Naive thymus-derived CD4-positive, alpha-beta T cell (primary cell): ENCODE data around the gene STARD3NL. TPM values are rescaled to one million over a fixed set of nuclear protein-coding genes. Genes with fewer than 3 reads are reported as not detected.
A peak's percentile ranks its signal among the peaks of the same experiment; 100 is the strongest.
"Not testable (repeated sequence)": the region's sequence is repeated elsewhere in the genome, so short reads cannot be mapped to it uniquely, and the experiment has no call there.

Source experiments
- ATAC-seq: fragments of 150-1000 bp; cut with Tn5 transposase; 2 replicates; pipeline ENCODE4 v1.10.0; 2021; ENCODE audit warnings: mild to moderate bottlenecking, moderate library complexity
- CTCF ChIA-PET: fragments of 350-600 bp; sonication (Branson Sonifier 250); formaldehyde crosslinking; loops from one replicate; lab custom pipeline; 2021; ENCODE audit warnings: antibody characterized with exemption; lab: Charles Lee
- POLR2A ChIA-PET: fragments of 350-600 bp; sonication (Branson Sonifier 250); formaldehyde crosslinking; loops from one replicate; lab custom pipeline; 2021; ENCODE audit warnings: antibody characterized with exemption, inconsistent platforms; lab: Charles Lee
- DNase-seq, 9 donors: peaks; one replicate each; pipeline versions ENCODE4 v3.0.0 to v3.0.0-alpha.2; 2020 to 2022; ENCODE audit warnings: mixed read lengths in 1 of 9
- H3K27ac ChIP-seq: one replicate; pipeline ENCODE4 v1.7.0; 2013; ENCODE audit warnings: mild to moderate bottlenecking, low read depth, low read length, moderate library complexity
- H3K27me3 ChIP-seq, 2 donors: one replicate each; pipeline ENCODE4 v1.7.0; 2013; ENCODE audit warnings: low read length in 2 of 2, mild to moderate bottlenecking in 2 of 2, moderate library complexity in 2 of 2; ENCODE audit not compliant: control insufficient read depth in 2 of 2, insufficient read depth in 2 of 2
- H3K36me3 ChIP-seq, 3 experiments: 1 replicate in 2 of 3; 2 replicates in 1 of 3; pipeline ENCODE4 v1.7.0; 2013; ENCODE audit warnings: low read length in 3 of 3, mild to moderate bottlenecking in 3 of 3, moderate library complexity in 1 of 3; ENCODE audit not compliant: insufficient read depth in 3 of 3, control insufficient read depth in 2 of 3
- H3K4me1 ChIP-seq, 2 donors: one replicate each; pipeline ENCODE4 v1.7.0; 2013; ENCODE audit warnings: low read length in 2 of 2, mild to moderate bottlenecking in 2 of 2, moderate library complexity in 1 of 2; ENCODE audit not compliant: control insufficient read depth in 2 of 2, insufficient read depth in 2 of 2
- H3K4me3 ChIP-seq: 2 replicates; pipeline ENCODE4 v1.7.0; 2013; ENCODE audit warnings: mild to moderate bottlenecking, low read length
- H3K9me3 ChIP-seq, 3 experiments: 1 replicate in 2 of 3; 2 replicates in 1 of 3; pipeline ENCODE4 v1.7.0; 2013; ENCODE audit warnings: low read length in 3 of 3; ENCODE audit not compliant: control insufficient read depth in 2 of 3
- H3K27ac Mint-ChIP-seq, 9 donors: one replicate each; pipeline ENCODE4 v1.8.0; 2020 to 2022; ENCODE audit warnings: mixed read lengths in 9 of 9, mild to moderate bottlenecking in 8 of 9, moderate library complexity in 5 of 9, inconsistent platforms in 2 of 9
- H3K27me3 Mint-ChIP-seq, 5 donors: one replicate each; pipeline ENCODE4 v1.8.0; 2021 to 2022; ENCODE audit warnings: mixed read lengths in 5 of 5, mild to moderate bottlenecking in 1 of 5
- H3K36me3 Mint-ChIP-seq, 5 donors: one replicate each; pipeline ENCODE4 v1.8.0; 2020 to 2022; ENCODE audit warnings: mixed read lengths in 5 of 5, mild to moderate bottlenecking in 3 of 5, inconsistent platforms in 1 of 5
- H3K4me1 Mint-ChIP-seq, 7 donors: one replicate each; pipeline ENCODE4 v1.8.0; 2020 to 2022; ENCODE audit warnings: mixed read lengths in 7 of 7, mild to moderate bottlenecking in 3 of 7, inconsistent platforms in 1 of 7
- H3K4me3 Mint-ChIP-seq, 10 donors: one replicate each; pipeline ENCODE4 v1.8.0; 2020 to 2022; ENCODE audit warnings: mild to moderate bottlenecking in 10 of 10, mixed read lengths in 10 of 10, moderate library complexity in 6 of 10, inconsistent platforms in 2 of 10
- H3K9me3 Mint-ChIP-seq, 11 donors: one replicate each; pipeline ENCODE4 v1.8.0; 2020 to 2022; ENCODE audit warnings: mixed read lengths in 11 of 11, mild to moderate bottlenecking in 4 of 11, inconsistent platforms in 1 of 11, moderate library complexity in 1 of 11
- intact Hi-C, 2 donors: fragments of 100-400 bp; cut with micrococcal nuclease; formaldehyde crosslinking; loops; one replicate each; pipeline ENCODE4 v1.15.1; 2023
- polyA plus RNA-seq, 2 donors: library from polyadenylated mRNA; unstranded; fragments of 300-500 nt; fragmentation: Illumina TruSeq; gene quantifications; one replicate each; pipeline ENCODE4 v1.2.3, GENCODE V29; 2021
- total RNA-seq, 6 experiments: library from RNA in 5 of 6; stranded (reverse) in 5 of 6; gene quantifications; 1 replicate in 5 of 6; 2 replicates in 1 of 6; pipeline ENCODE4 v1.2.3 and lab custom pipeline; 2021 to 2026

The STARD3NL gene
- total and polyA plus RNA-seq, 7 experiments from 2014 or later: 9.4 to 26.9 (median 17.0) TPM

DNA sequence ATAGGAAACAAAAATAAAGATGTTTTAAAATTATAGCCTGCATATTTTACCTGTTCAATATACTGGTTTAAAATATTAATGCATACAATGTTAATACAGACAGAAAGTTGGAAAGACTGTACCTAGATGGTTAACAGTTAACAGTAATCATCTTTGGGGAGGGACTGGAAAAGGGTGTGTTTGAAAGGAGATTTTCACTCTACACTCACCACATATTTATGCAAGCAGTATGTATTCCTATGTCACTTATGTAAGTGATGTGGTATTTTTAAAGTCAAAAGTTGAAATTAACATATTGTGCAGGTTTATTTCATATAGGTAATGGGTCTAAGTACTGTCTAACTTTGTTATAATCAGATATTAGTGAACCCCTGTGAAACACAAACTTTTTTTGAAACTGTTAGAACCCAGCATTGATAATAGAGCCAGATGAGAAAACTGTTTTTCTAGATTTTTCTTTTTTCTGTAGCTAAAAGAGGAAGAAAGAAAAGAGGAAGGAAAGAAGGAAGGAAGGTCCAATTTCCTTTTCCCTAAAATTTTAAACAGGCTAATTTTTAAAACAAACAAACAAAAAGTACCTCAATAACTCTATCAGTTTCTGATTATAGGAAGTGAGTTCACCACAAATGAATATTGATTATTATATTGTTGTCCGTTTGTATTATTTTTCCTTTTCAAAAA lies 9.0 kb upstream of the STARD3NL start:
- Mint-ChIP-seq H3K36me3 (peaks cover 0 to 1% (median 0%) of the 10 kb centered on the region in 5 donors), H3K4me1 (peaks cover 0 to 14% (median 0%) of the 10 kb centered on the region in 7 donors), H3K9me3 (peaks cover 0 to 10% (median 2%) of the 10 kb centered on the region in 11 donors), H3K27ac (peak overlapping the region in 1 of 9 donors; percentile 2), H3K27me3 (peaks cover 8 to 63% (median 14%) of the 10 kb centered on the region in 5 donors), H3K4me3 (no peak overlapping the region)
- ChIA-PET POLR2A (no interaction called here), CTCF (interaction anchor here (1.0 kb wide), 1 partner anchor 54 kb away, joined by 3 read pairs; no protein-coding TSS in a partner anchor)
- ATAC-seq: no peak
- no peaks in the 10 kb centered on the region for H3K27me3 ChIP-seq
- H3K4me1 ChIP-seq: no peaks in the 10 kb centered on the region
- intact Hi-C loops: loop anchor here in 1 of 2 donors (2.0 kb wide), 1 partner anchor 14 kb away; no protein-coding TSS in a partner anchor
- no peak for DNase-seq
- H3K4me3 ChIP-seq: no peak overlapping the region
- no peaks in the 10 kb centered on the region for H3K36me3 ChIP-seq
- no peaks in the 10 kb centered on the region for H3K9me3 ChIP-seq
- H3K27ac ChIP-seq: no peak overlapping the region

DNA sequence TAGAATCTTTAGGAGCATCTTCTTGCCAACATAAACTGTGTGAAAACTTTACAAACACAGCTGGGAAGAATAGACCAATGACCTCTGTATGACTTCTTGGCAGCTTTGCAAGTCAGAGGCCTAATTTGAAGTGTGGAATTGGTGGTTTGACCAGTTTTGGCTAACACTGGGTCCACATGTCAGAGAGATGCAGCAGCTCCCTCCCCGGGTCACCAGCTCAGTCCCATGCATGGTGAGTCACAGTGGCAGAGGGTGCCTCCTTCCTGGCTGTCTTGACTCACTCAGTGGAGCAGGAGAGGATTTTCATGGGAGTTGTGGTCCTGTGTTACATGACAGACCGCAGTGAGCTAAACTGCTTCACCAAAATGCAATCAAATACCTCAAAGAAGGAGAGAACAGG lies 8.2 kb upstream of the STARD3NL start:
- Histone ChIP-seq H3K27me3 (no peaks in the 10 kb centered on the region), H3K36me3 (no peaks in the 10 kb centered on the region), H3K4me1 (no peaks in the 10 kb centered on the region), H3K9me3 (no peaks in the 10 kb centered on the region), H3K4me3 (no peak overlapping the region), H3K27ac (no peak overlapping the region)
- Mint-ChIP-seq H3K9me3 (peaks cover 0 to 10% (median 4%) of the 10 kb centered on the region in 11 donors), H3K27me3 (peaks cover 13 to 55% (median 20%) of the 10 kb centered on the region in 5 donors), H3K4me1 (peaks cover 0 to 14% (median 0%) of the 10 kb centered on the region in 7 donors), H3K4me3 (no peak overlapping the region), H3K27ac (no peak overlapping the region), H3K36me3 (peaks cover 0 to 1% (median 0%) of the 10 kb centered on the region in 5 donors)
- intact Hi-C loops: loop anchor here in 1 of 2 donors (2.0 to 10.0 kb wide), 2 partner anchors 13 to 1435 kb away; no protein-coding TSS in a partner anchor
- ChIA-PET POLR2A (no interaction called here), CTCF (no interaction called here)
- DNase-seq: no peak
- ATAC-seq: peak; percentile 69

DNA sequence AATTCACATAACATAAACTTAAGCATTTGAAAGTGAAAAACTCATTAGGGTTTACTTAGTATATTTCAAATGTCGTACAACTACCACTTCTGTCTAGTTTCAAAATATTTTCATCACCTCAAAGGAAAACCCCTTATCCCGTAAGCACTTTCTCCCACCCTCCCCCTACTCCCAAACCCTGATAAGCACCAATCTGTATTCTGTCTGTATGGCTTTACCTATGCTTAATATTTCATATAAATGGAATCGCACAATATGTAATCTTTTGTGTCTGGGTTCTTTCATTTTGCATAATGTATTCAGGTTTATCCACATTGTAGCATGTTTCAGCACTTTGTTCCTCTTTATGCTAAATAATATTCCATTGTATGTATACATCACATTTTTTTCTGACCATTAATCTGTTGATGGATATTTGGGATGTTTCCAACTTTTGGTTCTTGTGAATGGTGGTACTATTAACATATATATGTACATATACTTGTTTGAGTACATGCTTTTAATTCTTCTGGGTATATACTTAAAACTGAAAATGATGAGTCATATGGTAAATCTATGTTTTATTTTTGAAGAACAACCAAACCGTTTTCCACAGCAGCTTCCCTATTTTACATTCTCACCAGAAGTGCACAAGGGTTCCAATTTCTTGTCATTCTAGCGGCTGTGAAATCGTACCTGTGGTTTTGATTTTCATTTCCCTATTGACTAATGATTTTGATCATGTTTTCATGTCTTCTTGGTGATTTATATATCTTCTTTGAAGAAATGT lies 6.2 kb upstream of the STARD3NL start:
- peaks cover 0 to 1% (median 0%) of the 10 kb centered on the region in 5 donors for H3K36me3 Mint-ChIP-seq
- peaks cover 15 to 49% (median 21%) of the 10 kb centered on the region in 5 donors for H3K27me3 Mint-ChIP-seq
- DNase-seq (no peak), ATAC-seq (peak; percentile 37)
- ChIA-PET POLR2A (no interaction called here), CTCF (no interaction called here)
- Histone ChIP-seq H3K36me3 (no peaks in the 10 kb centered on the region), H3K4me3 (no peak overlapping the region), H3K9me3 (no peaks in the 10 kb centered on the region), H3K27ac (no peak overlapping the region), H3K4me1 (no peaks in the 10 kb centered on the region), H3K27me3 (no peaks in the 10 kb centered on the region)
- no peak overlapping the region for H3K4me3 Mint-ChIP-seq
- H3K9me3 Mint-ChIP-seq: peaks cover 0 to 10% (median 4%) of the 10 kb centered on the region in 11 donors
- H3K4me1 Mint-ChIP-seq: peaks cover 0 to 14% (median 4%) of the 10 kb centered on the region in 7 donors
- no peak overlapping the region for H3K27ac Mint-ChIP-seq
- intact Hi-C loops: loop anchor here in 1 of 2 donors (10.0 kb wide), 1 partner anchor 1433 kb away; no protein-coding TSS in a partner anchor

DNA sequence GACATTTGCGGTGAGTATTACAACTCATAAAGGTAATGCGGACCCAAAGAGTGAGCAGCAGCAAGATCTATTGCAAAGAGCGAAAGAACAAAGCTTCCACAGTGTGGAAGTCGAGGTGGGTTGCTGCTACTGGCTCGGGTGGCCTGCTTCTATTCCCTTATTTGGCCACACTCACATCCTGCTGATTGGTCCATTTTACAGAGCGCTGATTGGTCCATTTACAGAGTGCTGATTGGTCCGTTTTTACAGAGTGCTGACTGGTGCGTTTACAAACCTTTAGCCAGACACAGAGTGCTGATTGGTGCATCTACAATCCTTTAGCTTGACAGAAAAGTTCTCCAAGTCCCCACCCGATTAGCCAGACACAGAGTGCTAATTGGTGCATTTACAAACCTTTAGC lies 2.5 kb upstream of the STARD3NL start:
- intact Hi-C loops: loop anchor here (5.0 to 10.0 kb wide), 3 partner anchors 162 to 1429 kb away; no protein-coding TSS in a partner anchor
- H3K4me3 Mint-ChIP-seq, H3K27me3 ChIP-seq, CTCF ChIA-PET, POLR2A ChIA-PET, H3K27ac Mint-ChIP-seq, ATAC-seq, H3K27ac ChIP-seq, H3K36me3 ChIP-seq, H3K4me3 ChIP-seq, DNase-seq, H3K36me3 Mint-ChIP-seq, H3K9me3 ChIP-seq: not testable (repeated sequence)
- H3K9me3 Mint-ChIP-seq: peaks cover 0 to 10% (median 4%) of the 10 kb centered on the region in 11 donors
- peaks cover 15 to 26% (median 20%) of the 10 kb centered on the region in 5 donors for H3K27me3 Mint-ChIP-seq
- H3K4me1 Mint-ChIP-seq: peaks cover 21 to 41% (median 34%) of the 10 kb centered on the region in 7 donors
- peaks cover 17 to 21% of the 10 kb centered on the region in 2 donors for H3K4me1 ChIP-seq

DNA sequence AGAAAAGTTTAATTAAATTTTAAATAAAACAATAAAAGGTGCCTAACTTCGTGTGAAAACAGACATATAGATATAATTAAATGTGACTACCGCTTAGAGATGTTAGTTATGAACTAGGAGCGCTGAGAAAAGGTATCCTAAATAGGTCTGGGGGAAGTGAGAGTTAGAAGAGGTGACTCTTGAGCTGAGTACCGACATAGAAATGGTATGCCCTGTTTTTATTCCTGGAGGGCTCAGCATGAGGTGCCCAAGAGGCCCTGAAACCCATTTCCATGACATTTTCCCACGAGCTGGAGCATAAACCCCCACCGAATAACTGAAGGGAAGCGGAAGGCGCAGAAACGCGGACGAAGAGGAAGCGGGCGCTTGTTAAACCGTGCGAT lies 433 bp upstream of the STARD3NL start:
- Mint-ChIP-seq H3K36me3 (peaks cover 0 to 3% (median 0%) of the 10 kb centered on the region in 5 donors), H3K9me3 (peaks cover 0 to 6% (median 2%) of the 10 kb centered on the region in 11 donors), H3K27ac (peak overlapping the region; percentile 66 to 98 (median 97)), H3K4me3 (peak overlapping the region; percentile 94 to 100 (median 99)), H3K27me3 (peaks cover 4 to 17% (median 10%) of the 10 kb centered on the region in 5 donors), H3K4me1 (peaks cover 21 to 48% (median 43%) of the 10 kb centered on the region in 7 donors)
- ATAC-seq (no peak), DNase-seq (no peak)
- Histone ChIP-seq H3K36me3 (no peaks in the 10 kb centered on the region), H3K27ac (peak overlapping the region; percentile 84), H3K4me3 (peak overlapping the region; percentile 96), H3K9me3 (no peaks in the 10 kb centered on the region), H3K27me3 (no peaks in the 10 kb centered on the region), H3K4me1 (peaks cover 17 to 23% of the 10 kb centered on the region in 2 donors)
- ChIA-PET POLR2A (interaction anchor here (0.7 to 1.2 kb wide), 3 partner anchors 10 to 38 kb away, joined by 3 to 4 read pairs (median 3); no protein-coding TSS in a partner anchor), CTCF (interaction anchor here (1.0 to 1.2 kb wide), 3 partner anchors 38 to 190 kb away, joined by 3 to 4 read pairs (median 3); no protein-coding TSS in a partner anchor)
- intact Hi-C loops: loop anchor here (1.0 to 10.0 kb wide), 12 partner anchors 38 to 1789 kb away; partner anchors contain the start of genes ANLN (in 1 of the 2), RALA (in 1 of the 2) and VPS41 (in 1 of the 2)
